ENCODE measurements around the gene ZNF329. TPM values are rescaled to one million over a fixed set of nuclear protein-coding genes. Genes with fewer than 3 reads are reported as not detected.

The ZNF329 gene
- total and polyA plus RNA-seq, 2 of the 8 experiments (the other 6 are each of a cell fraction or from before 2014, with no cell fraction given), result 5.8 to 11.2 TPM

DNA sequence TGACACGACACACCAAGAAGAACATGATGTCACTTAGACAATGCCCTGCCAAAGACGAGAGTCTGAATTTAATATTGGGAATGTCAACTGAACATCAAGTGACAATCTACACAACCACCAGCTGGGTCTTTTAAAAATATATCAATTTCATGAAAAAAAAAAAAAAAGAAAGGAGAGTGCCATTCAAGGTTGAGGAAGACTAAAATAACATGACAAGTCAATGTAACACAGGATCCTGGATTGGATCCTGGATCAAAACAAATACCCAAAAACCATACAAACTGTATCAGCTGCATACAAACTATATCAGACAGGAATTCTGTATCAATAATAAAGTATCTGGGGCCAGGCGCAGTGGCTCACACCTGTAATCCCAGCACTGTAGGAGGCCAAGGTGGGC lies 4.7 kb downstream of the ZNF329 start (continued):
- TF ChIP-seq, protein P1, sequence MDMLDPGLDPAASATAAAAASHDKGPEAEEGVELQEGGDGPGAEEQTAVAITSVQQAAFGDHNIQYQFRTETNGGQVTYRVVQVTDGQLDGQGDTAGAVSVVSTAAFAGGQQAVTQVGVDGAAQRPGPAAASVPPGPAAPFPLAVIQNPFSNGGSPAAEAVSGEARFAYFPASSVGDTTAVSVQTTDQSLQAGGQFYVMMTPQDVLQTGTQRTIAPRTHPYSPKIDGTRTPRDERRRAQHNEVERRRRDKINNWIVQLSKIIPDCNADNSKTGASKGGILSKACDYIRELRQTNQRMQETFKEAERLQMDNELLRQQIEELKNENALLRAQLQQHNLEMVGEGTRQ (IDR thresholded peaks at IDR 0.05; ENCODE audit: low read length), result no peak
- TF ChIP-seq NANOG (IDR thresholded peaks at IDR 0.05; ENCODE audit: insufficient read depth, low read depth, low read length, poor library complexity, severe bottlenecking) (no peak), TBP (IDR thresholded peaks at IDR 0.05; ENCODE audit: low read depth, low read length) (no peak), ZNF274 (IDR thresholded peaks at IDR 0.05; ENCODE audit: borderline replicate concordance, extremely low read depth, low read length) (no peak), MAFK (IDR thresholded peaks at IDR 0.05; ENCODE audit: low read depth, low read length) (no peak), ATF3 (IDR thresholded peaks at IDR 0.05; ENCODE audit: insufficient read depth, low read depth, low read length) (no peak), GTF2F1 (IDR thresholded peaks at IDR 0.05; ENCODE audit: borderline replicate concordance, low read depth, low read length) (no peak), EP300 (IDR thresholded peaks at IDR 0.05; ENCODE audit: borderline replicate concordance in 1 of 2, low read depth in 2 of 2, low read length in 2 of 2) (no peak), ASH2L (IDR thresholded peaks at IDR 0.05; ENCODE audit: low read length) (no peak), KDM1A (IDR thresholded peaks at IDR 0.05; ENCODE audit: borderline replicate concordance, low read length) (no peak), CREB1 (IDR thresholded peaks at IDR 0.05) (no peak)
